Measurements from ENCODE around the gene ATP6V0E1. TPM values are rescaled to one million over a fixed set of nuclear protein-coding genes. Genes with fewer than 3 reads are reported as not detected.

Gene ATP6V0E1
- 239 to 402 TPM (median 361 TPM) in 5 replicates for total RNA-seq (2022; extraction: Qiagen RNA extraction)

DNA sequence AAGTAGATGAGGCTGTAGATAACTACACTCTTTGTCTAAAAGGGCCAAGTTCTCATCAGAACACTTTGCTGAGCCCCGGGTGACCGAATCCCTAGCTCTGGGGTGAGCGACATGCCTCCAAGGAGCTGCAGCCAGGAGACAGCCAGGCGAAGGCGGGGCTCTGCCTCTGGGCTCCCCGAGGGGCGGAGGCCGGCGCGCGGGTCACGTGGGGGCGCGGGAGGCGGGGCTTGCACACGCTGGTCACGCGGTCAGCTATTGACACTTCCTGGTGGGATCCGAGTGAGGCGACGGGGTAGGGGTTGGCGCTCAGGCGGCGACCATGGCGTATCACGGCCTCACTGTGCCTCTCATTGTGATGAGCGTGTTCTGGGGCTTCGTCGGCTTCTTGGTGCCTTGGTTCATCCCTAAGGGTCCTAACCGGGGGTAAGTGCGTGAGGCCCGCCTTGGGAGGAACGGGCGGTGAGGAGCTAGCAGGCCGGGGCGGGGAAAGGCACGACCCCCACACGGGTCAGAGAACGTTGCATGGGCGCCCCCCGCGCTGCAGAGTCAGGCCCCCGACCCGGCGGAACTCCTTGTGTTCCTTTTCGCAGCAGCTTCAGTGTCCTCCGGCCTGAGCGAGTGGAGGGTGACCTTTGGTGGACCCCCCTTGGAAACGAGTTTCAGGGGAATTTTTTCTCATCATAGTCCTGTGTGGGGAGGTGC is at the start of gene ATP6V0E1:
TSS of gene ATP6V0E1 (plus strand) at position 230 of the 702 bp plus-strand sequence. CDS start at position 320, 90 bp downstream.

DNA sequence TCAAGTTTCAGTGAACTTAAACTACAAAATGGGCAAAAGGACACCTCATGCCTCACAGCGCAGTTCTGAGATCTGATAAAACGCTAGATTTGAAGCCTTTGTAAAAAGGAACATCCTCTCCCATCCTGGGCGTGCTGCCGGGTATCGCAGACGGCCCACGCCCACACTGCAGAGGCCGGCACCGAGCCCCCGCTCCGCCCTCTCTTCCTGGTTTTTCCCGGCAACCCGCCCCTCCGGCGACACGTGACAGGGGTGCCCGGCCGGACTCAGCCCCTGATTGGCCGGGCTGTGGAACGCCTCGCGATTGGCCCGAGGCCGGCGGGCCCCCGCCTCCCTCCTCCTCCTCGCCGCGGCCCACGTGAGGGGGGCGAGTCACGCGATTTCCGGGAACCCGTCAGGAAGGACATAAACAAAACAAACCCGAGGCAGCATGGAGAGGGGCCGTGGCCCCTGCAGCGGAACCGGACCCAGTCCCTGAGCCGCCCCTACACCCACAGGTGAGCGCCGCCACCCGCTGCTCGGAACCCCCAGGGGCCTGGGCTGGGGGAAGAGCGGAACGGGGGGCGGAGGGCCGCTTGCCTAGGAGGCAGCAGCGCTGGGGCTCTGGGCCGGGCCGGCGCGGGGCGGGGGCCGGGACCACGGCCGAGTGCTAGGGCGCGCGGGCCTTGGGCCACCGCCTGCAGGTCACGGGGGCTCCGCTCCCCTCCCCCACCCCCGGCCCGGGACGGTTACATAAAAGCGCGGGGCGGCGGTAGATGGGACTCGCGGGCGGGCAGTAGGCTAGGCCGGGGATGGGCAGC is 72.6 kb downstream of the ATP6V0E1 start, which contains the start of gene CREBRF:
TSS of gene CREBRF (plus strand) at position 370 of the 800 bp plus-strand sequence. CDS start 24,424 bp downstream, outside the sequence.

Other genes starting within 250 kb of the ATP6V0E1 start
- 523 to 674 TPM (median 614 TPM) in 5 replicates for gene DUSP1, start 212.6 kb upstream of the ATP6V0E1 start, total RNA-seq (2022; extraction: Qiagen RNA extraction)
- gene ERGIC1, start 149.5 kb upstream of the ATP6V0E1 start, total RNA-seq (2022; extraction: Qiagen RNA extraction) = 290 to 340 TPM (median 332 TPM) in 5 replicates
- 119 to 128 TPM (median 126 TPM) in 5 replicates for gene RPL26L1, start 24.3 kb upstream of the ATP6V0E1 start, total RNA-seq (2022; extraction: Qiagen RNA extraction)
- 2.2 to 3.0 TPM (median 2.5 TPM) in 5 replicates for gene CREBRF, start 72.6 kb downstream of the ATP6V0E1 start, total RNA-seq (2022; extraction: Qiagen RNA extraction)
- gene BNIP1, start 160.8 kb downstream of the ATP6V0E1 start, total RNA-seq (2022; extraction: Qiagen RNA extraction) = 15.5 to 18.7 TPM (median 16.0 TPM) in 5 replicates

All from A549 treated with AZD2906 at 1 μM for 4 hours (cell line).